ENCODE results near the gene GGCX.

GGCX gene

DNA sequence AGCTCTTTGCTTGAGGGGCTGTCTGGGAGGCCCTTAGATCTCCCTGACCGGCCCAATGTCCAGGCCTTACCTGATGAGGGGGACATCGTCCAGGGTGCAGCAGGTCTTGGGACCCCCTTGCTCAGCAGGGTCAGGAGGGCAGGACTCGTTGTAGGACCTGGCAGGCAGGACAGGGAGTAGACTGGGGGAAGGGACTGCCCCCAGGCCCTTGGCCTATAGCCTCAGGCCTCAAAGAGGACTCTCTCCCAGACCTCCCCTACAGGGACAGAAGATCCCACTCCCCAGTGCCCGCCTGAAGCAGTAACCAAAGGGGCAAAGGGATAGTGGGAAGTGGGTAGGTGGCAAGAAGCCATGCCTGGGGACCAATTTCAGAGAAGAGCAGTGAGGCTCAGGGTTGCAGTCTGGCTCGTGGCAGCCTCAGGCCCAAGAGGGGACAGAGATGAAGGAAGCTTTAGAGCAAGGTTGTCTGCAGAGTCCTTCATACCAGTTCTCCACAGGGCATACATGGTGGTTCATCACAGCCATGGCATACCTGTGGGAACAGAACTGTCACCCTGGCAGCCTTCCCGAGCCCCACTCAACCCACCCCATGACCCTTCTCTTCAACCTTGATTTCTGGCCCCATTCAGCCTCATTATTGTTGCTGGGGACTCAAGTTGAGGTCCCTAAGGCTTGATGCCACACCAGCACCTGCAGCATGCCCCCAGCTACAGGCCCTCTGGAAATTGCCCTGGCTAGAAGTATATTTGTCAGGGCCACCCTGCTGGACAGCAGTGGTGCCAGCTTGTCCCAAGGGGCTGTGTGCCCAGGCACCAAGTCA, 39.9 kb upstream of the GGCX start:
- peak overlapping the region; percentile 94 for H3K4me3 ChIP-seq (ENCODE audit: insufficient read depth, low read depth, low read length)
- H3K4me1 ChIP-seq (ENCODE audit: control insufficient read depth, insufficient read depth, low read length) = peaks cover 6% of the 10 kb centered on the region
- H3K9me3 ChIP-seq (ENCODE audit: control insufficient read depth, low read length) = no peaks in the 10 kb centered on the region
- no peak overlapping the region for H3K27ac ChIP-seq (ENCODE audit: insufficient read depth, low read depth, low read length, poor library complexity, severe bottlenecking)
- WGBS, 2 experiments = 88 to 90% methylated on average over 6 of the region's 6 CpGs
- H3K36me3 ChIP-seq (ENCODE audit: control insufficient read depth, insufficient read depth, low read length) = peaks cover 7% of the 10 kb centered on the region
- no peaks in the 10 kb centered on the region for H3K27me3 ChIP-seq (ENCODE audit: control insufficient read depth, insufficient read depth, low read length, poor library complexity, severe bottlenecking)

DNA sequence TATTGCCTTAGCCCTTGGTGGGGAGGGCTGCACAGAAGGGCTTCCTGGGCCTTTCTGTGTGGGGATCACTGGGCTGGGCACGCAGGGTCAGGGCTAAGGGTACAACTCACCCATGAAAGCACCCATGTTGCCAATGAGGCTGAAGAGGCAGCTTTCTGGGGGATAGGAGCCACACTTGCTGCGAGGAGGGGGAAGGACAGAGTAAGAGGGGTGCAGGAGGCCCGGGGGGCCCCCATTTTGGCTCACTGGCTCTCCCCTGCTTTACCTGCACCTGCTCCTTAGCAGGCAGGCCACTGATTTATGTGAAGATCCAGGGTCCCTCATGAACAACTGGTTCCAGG, 38.9 kb upstream of the GGCX start:
- Histone ChIP-seq H3K4me1 (ENCODE audit: control insufficient read depth, insufficient read depth, low read length) (peaks cover 6% of the 10 kb centered on the region), H3K27ac (ENCODE audit: insufficient read depth, low read depth, low read length, poor library complexity, severe bottlenecking) (no peak overlapping the region), H3K4me3 (ENCODE audit: insufficient read depth, low read depth, low read length) (no peak overlapping the region), H3K36me3 (ENCODE audit: control insufficient read depth, insufficient read depth, low read length) (peaks cover 7% of the 10 kb centered on the region), H3K27me3 (ENCODE audit: control insufficient read depth, insufficient read depth, low read length, poor library complexity, severe bottlenecking) (no peaks in the 10 kb centered on the region), H3K9me3 (ENCODE audit: control insufficient read depth, low read length) (no peaks in the 10 kb centered on the region)
- WGBS, 2 experiments = 95% methylated on average over 3 of the region's 3 CpGs

DNA sequence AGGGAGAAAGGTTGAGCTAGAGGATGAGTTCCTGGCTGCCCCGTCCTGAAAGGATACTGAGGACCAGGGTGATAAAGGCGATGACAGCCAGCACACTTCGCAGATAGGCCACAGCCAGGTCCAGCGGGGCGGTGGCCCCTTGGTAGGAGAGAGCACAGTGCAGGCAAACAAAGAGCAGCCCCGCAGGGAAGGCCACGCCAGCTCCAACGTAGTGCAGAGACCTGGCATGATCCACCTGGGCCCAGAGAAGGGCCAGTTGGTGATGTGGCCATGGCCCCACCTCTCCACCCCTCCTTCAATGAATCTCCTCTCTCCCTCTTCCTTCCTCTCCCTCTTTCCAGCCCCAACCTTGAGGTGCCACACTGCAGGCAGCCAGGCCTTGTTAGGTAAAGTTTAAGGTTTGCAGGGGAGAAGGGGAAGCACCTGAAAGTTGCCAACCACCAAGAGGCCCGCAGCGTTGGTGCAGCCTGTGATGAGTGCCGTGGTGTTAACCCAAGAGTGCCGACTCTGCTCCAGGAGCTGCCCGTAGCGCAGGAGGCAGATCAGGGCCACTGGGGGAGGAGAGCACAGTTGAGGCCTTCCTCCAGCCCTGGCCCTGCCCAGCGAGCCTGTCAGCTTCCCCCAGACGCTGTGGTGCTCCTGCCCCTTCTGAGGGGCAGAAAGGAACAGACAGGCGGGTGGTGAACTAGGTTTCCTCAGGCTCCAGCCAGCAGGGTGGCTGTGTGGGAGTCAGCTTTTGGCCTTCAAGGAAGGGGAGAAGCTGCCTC, 38.4 kb upstream of the GGCX start:
- Histone ChIP-seq H3K27ac (ENCODE audit: insufficient read depth, low read depth, low read length, poor library complexity, severe bottlenecking) (no peak overlapping the region), H3K9me3 (ENCODE audit: control insufficient read depth, low read length) (no peaks in the 10 kb centered on the region), H3K4me3 (ENCODE audit: insufficient read depth, low read depth, low read length) (no peak overlapping the region), H3K4me1 (ENCODE audit: control insufficient read depth, insufficient read depth, low read length) (peaks cover 8% of the 10 kb centered on the region), H3K36me3 (ENCODE audit: control insufficient read depth, insufficient read depth, low read length) (peaks cover 7% of the 10 kb centered on the region), H3K27me3 (ENCODE audit: control insufficient read depth, insufficient read depth, low read length, poor library complexity, severe bottlenecking) (no peaks in the 10 kb centered on the region)
- WGBS, 2 experiments = 87 to 89% methylated on average over 17 of the region's 17 CpGs

DNA sequence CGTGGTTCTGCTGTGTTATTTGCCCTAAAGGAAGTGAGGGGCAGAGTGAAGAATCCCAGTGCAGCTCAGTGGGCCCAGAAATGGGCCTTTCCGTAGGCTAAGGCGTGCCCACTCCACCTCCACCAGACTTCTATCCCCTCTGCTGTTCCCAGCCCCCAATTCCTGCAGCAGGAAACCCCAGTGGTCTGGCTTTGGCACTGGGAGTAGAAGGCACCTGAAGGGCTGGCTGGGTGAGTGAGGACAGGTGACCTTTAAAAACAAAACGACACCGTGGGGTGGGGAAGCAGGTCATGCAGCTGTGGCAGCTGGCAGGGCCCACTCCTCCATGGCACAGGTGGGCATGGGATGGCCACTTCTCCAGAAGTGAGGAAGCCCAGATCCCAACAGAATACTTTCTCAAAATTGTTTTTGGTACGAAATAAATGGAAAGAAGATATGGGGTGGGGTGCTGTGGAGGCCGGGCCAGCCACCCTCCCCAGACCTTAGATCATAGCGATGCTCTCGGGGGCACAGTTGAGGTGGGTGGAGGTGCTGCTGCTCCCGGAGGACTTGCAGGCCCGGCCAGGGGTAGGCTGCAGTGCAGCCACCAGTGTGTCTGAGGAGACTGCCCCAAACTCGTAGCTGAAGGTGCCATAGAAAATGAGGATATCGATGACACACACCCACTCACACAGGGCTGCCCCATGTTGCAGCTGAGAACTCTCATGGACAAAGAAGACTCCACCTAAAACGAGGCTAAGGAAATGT, 37.5 kb upstream of the GGCX start:
- Histone ChIP-seq H3K4me3 (ENCODE audit: insufficient read depth, low read depth, low read length) (no peak overlapping the region), H3K36me3 (ENCODE audit: control insufficient read depth, insufficient read depth, low read length) (peaks cover 7% of the 10 kb centered on the region), H3K9me3 (ENCODE audit: control insufficient read depth, low read length) (no peaks in the 10 kb centered on the region), H3K4me1 (ENCODE audit: control insufficient read depth, insufficient read depth, low read length) (peaks cover 12% of the 10 kb centered on the region), H3K27me3 (ENCODE audit: control insufficient read depth, insufficient read depth, low read length, poor library complexity, severe bottlenecking) (no peaks in the 10 kb centered on the region), H3K27ac (ENCODE audit: insufficient read depth, low read depth, low read length, poor library complexity, severe bottlenecking) (no peak overlapping the region)
- 90 to 92% methylated on average over 14 of the region's 14 CpGs for WGBS, 2 experiments

DNA sequence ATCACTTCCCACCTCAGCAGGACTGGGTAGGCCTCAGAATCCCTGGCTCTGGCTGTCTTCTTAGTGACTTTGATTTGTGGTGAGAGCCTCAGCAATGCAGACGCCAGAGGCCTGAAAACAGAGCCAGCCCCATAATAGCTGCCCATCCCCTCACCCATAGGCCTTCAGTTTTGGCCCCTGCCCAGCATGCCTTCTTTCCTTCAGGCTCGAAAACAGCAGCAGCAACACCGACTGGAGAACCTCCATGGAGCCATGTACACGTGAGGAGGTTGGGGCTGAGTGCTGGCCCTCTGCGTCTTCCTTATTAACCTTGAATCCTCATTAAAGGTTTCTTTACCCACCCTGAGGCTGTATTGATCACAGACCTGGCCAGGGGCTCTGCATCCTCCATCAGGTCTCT, 35.9 kb upstream of the GGCX start:
- WGBS, 2 experiments = 96 to 98% methylated on average over 5 of the region's 5 CpGs
- Histone ChIP-seq H3K9me3 (ENCODE audit: control insufficient read depth, low read length) (no peaks in the 10 kb centered on the region), H3K27ac (ENCODE audit: insufficient read depth, low read depth, low read length, poor library complexity, severe bottlenecking) (no peak overlapping the region), H3K4me3 (ENCODE audit: insufficient read depth, low read depth, low read length) (no peak overlapping the region), H3K27me3 (ENCODE audit: control insufficient read depth, insufficient read depth, low read length, poor library complexity, severe bottlenecking) (no peaks in the 10 kb centered on the region), H3K36me3 (ENCODE audit: control insufficient read depth, insufficient read depth, low read length) (peaks cover 7% of the 10 kb centered on the region), H3K4me1 (ENCODE audit: control insufficient read depth, insufficient read depth, low read length) (peaks cover 12% of the 10 kb centered on the region)

DNA sequence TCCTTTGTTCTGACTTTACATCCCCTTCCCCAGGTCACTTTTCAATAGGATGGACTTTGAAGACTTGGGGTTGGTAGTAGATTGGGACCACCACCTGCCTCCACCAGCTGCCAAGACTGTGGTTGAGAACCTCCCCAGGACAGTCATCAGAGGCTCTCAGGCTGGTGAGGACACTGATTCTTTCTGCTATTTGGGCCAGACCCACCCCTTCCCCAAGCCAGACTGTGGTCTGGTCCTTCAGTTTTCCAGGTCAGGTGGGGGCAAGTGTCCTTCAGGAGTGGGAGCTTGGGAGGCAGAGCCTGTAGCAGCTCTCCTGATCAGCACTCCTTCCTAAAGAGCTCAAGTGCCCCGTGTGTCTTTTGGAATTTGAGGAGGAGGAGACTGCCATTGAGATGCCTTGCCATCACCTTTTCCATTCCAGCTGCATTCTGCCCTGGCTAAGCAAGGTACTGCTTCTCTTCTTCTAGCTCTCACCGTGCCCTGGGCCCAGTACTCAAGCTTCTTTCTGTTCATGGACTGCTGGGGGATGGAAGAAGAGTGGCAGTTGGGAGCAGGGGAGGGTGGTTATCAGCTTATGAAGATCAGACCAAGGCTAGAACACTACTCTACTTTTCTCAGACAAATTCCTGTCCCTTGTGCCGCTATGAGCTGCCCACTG, 35.3 kb upstream of the GGCX start:
- peak overlapping the region; percentile 90 for H3K4me3 ChIP-seq (ENCODE audit: insufficient read depth, low read depth, low read length)
- H3K27ac ChIP-seq (ENCODE audit: insufficient read depth, low read depth, low read length, poor library complexity, severe bottlenecking) = no peak overlapping the region
- peaks cover 7% of the 10 kb centered on the region for H3K36me3 ChIP-seq (ENCODE audit: control insufficient read depth, insufficient read depth, low read length)
- no peaks in the 10 kb centered on the region for H3K9me3 ChIP-seq (ENCODE audit: control insufficient read depth, low read length)
- H3K27me3 ChIP-seq (ENCODE audit: control insufficient read depth, insufficient read depth, low read length, poor library complexity, severe bottlenecking) = no peaks in the 10 kb centered on the region
- H3K4me1 ChIP-seq (ENCODE audit: control insufficient read depth, insufficient read depth, low read length) = peaks cover 12% of the 10 kb centered on the region
- WGBS, 2 experiments = 75 to 77% methylated on average over 3 of the region's 3 CpGs

DNA sequence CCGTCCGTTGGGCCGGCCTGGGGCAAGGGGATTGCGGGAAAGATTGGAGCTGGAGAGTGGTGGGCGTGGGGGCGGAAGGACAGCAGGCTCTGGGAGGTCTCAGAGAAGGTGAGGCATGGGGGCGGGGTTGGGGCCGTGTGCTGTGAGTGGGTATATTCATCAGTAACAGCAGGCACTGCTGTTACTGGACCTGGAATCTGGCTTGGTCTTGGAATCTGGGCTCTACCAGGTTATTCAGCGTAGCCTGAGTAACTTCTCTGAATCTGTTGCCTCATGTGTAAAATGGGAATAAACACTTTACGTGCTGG, 34.7 kb upstream of the GGCX start:
- H3K27ac ChIP-seq (ENCODE audit: insufficient read depth, low read depth, low read length, poor library complexity, severe bottlenecking) = no peak overlapping the region
- H3K27me3 ChIP-seq (ENCODE audit: control insufficient read depth, insufficient read depth, low read length, poor library complexity, severe bottlenecking) = peaks cover 2% of the 10 kb centered on the region
- H3K9me3 ChIP-seq (ENCODE audit: control insufficient read depth, low read length) = no peaks in the 10 kb centered on the region
- H3K36me3 ChIP-seq (ENCODE audit: control insufficient read depth, insufficient read depth, low read length) = peaks cover 7% of the 10 kb centered on the region
- peaks cover 12% of the 10 kb centered on the region for H3K4me1 ChIP-seq (ENCODE audit: control insufficient read depth, insufficient read depth, low read length)
- 9 to 10% methylated on average over 10 of the region's 10 CpGs for WGBS, 2 experiments
- H3K4me3 ChIP-seq (ENCODE audit: insufficient read depth, low read depth, low read length) = peak overlapping the region; percentile 90

DNA sequence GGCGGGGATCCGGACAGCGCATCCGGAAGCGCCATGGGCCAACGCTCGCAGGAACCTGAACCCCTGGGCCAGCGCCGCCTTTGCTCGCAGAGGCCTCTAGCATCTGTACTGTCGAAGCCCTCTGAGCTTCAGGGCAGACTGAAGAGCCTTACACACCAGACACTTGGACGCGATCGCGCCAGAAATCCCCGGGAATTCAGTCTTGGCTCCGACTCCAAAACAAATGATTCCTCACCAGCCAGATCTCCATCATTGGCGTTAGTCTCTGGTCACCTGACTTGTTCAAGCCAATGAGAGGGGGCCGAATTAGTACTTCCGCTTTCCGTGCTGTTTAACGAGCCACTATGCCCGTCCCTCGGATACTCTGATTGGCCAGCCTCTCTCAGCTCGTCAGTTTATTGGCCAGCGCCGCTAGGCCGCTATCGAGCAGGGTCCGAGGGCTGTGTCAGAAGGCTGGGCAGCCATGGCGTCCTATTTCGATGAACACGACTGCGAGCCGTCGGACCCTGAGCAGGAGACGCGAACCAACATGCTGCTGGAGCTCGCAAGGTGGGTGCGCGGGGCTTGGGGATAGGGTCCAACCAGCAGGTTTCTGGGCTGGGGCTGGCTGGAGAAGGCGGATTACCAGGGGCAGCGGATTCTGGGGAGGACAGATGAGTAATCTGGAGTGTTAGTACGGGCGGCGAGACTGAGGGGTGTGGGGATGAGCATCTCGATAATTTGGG, 34.2 kb upstream of the GGCX start, which contains the start of gene RNF181:
TSS of gene RNF181 (plus strand) at position 445 of the 725 bp plus-strand sequence. CDS start at position 464, 19 bp downstream.
- Histone ChIP-seq H3K27ac (ENCODE audit: insufficient read depth, low read depth, low read length, poor library complexity, severe bottlenecking) (no peak within 1 kb of the TSS), H3K4me3 (ENCODE audit: insufficient read depth, low read depth, low read length) (peak within 1 kb of the TSS; percentile 90), H3K4me1 (ENCODE audit: control insufficient read depth, insufficient read depth, low read length) (peaks cover 12% of the 10 kb centered on the region), H3K36me3 (ENCODE audit: control insufficient read depth, insufficient read depth, low read length) (peaks cover 7% of the 10 kb centered on the region), H3K9me3 (ENCODE audit: control insufficient read depth, low read length) (no peaks in the 10 kb centered on the region), H3K27me3 (ENCODE audit: control insufficient read depth, insufficient read depth, low read length, poor library complexity, severe bottlenecking) (peaks cover 4% of the 10 kb centered on the region)
- 0% methylated on average over 47 of the region's 47 CpGs for WGBS, 2 experiments

DNA sequence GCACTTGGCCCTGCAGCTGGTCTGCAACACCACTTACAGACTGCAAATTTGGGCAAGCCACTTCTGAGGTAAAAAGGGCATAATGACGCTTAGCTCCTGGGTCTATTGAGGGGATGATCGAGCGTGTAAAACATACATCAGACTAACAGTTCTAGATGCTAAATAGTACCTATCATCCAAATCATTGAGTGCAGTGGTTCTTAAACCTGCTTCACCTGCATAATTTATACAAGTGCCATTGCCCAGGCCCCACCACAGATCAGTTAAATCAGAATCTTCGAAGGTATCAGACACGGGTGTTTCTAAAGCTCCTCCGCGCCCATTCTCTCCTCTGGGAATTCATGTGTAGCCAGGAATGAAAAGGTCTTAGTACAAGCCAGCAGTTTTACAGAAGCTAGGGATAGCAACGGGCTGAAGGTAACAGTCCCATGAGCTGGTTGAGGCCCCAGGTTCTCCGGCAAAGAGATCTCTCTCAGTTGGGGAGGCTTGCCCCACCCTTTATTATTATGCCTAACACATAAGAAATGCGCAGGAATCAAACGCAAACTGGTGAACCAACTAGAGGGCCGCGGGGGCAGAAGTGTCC, 33.5 kb upstream of the GGCX start:
- H3K4me1 ChIP-seq (ENCODE audit: control insufficient read depth, insufficient read depth, low read length) = peaks cover 12% of the 10 kb centered on the region
- H3K36me3 ChIP-seq (ENCODE audit: control insufficient read depth, insufficient read depth, low read length) = peaks cover 7% of the 10 kb centered on the region
- no peaks in the 10 kb centered on the region for H3K9me3 ChIP-seq (ENCODE audit: control insufficient read depth, low read length)
- H3K27ac ChIP-seq (ENCODE audit: insufficient read depth, low read depth, low read length, poor library complexity, severe bottlenecking) = no peak overlapping the region
- peaks cover 4% of the 10 kb centered on the region for H3K27me3 ChIP-seq (ENCODE audit: control insufficient read depth, insufficient read depth, low read length, poor library complexity, severe bottlenecking)
- peak overlapping the region; percentile 90 for H3K4me3 ChIP-seq (ENCODE audit: insufficient read depth, low read depth, low read length)
- WGBS, 2 experiments = 29 to 30% methylated on average over 13 of the region's 13 CpGs

Measured in ectodermal cell (in vitro differentiated cells).